Measurements from ENCODE around the gene EMCN.

- TF ChIP-seq CTCF (IDR thresholded peaks at IDR 0.05) (no peak), POLR2A (IDR thresholded peaks at IDR 0.05) (no peak)
Observed at GRCh38 chr4:100517864-100518341, at the start of gene EMCN.

Measured in tibial nerve (tissue), 3 donors.